A673 (cell line): ENCODE data around the gene PHEX. TPM values are rescaled to one million over a fixed set of nuclear protein-coding genes. Genes with fewer than 3 reads are reported as not detected.

Source experiments
- BruUV-seq: library from RNA; stranded (reverse); fragments of 400-500 nt; replicated peaks from 2 replicates; lab custom pipeline; 2021; lab: Mats Ljungman, UMichigan
- CTCF ChIA-PET: fragments of 300-600 bp; sonication (Branson Sonifier 250); formaldehyde crosslinking; loops from one replicate; lab custom pipeline; 2022; ENCODE audit warnings: antibody characterized with exemption; lab: Charles Lee
- POLR2A ChIA-PET: fragments of 300-600 bp; sonication (Branson Sonifier 250); formaldehyde crosslinking; loops from one replicate; lab custom pipeline; 2022; ENCODE audit warnings: antibody characterized with exemption; ENCODE audit not compliant: low non-redundant PET; lab: Charles Lee
- DNase-seq: peaks from one replicate; pipeline ENCODE4 v3.0.0-alpha.2; 2015; ENCODE audit warnings: low spot score
- H3K27ac ChIP-seq: fragments of 200-600 bp; sonication (generic); 2 replicates; pipeline ENCODE4 v1.5.1; 2016; ENCODE audit warnings: mixed run types, low read depth, mild to moderate bottlenecking, mixed read lengths, antibody characterized with exemption, low read length; ENCODE audit not compliant: poor library complexity, severe bottlenecking
- H3K27me3 ChIP-seq: fragments of 200-600 bp; sonication (generic); replicated peaks from 2 replicates; pipeline ENCODE4 v1.6.1; 2017; ENCODE audit warnings: mixed run types, low read depth, mild to moderate bottlenecking, mixed read lengths, antibody characterized with exemption, low read length; ENCODE audit not compliant: insufficient read depth, poor library complexity
- H3K36me3 ChIP-seq: fragments of 200-600 bp; sonication (generic); 2 replicates; pipeline ENCODE4 v1.6.1; 2016; ENCODE audit warnings: mixed run types, mild to moderate bottlenecking, mixed read lengths, antibody characterized with exemption, low read length; ENCODE audit not compliant: insufficient read depth, poor library complexity, severe bottlenecking
- H3K4me1 ChIP-seq: fragments of 200-600 bp; sonication (generic); 2 replicates; pipeline ENCODE4 v1.6.1; 2017; ENCODE audit warnings: mixed run types, mild to moderate bottlenecking, mixed read lengths, antibody characterized with exemption, low read length; ENCODE audit not compliant: insufficient read depth, poor library complexity, severe bottlenecking
- H3K4me3 ChIP-seq: fragments of 200-600 bp; sonication (generic); 2 replicates; pipeline ENCODE4 v1.5.1; 2016; ENCODE audit warnings: low read depth, mixed run types, mild to moderate bottlenecking, mixed read lengths, low read length; ENCODE audit not compliant: poor library complexity, severe bottlenecking
- H3K9me3 ChIP-seq: fragments of 200-600 bp; sonication (generic); 2 replicates; pipeline ENCODE4 v1.6.1; 2016; ENCODE audit warnings: mixed run types, low read depth, mild to moderate bottlenecking, mixed read lengths, antibody characterized with exemption, low read length; ENCODE audit not compliant: poor library complexity, severe bottlenecking
- CTCF ChIP-seq: fragments of 300-800, 200-600 bp; sonication (generic); conservative IDR thresholded peaks from 2 replicates; pipeline ENCODE4 v1.5.1; 2017; ENCODE audit warnings: low read depth, mild to moderate bottlenecking, antibody characterized with exemption, low read length, moderate library complexity, mixed read lengths
- EZH2 ChIP-seq: fragments of 200-600 bp; sonication (generic); IDR thresholded peaks from 2 replicates; pipeline ENCODE4 v1.6.1; 2017; ENCODE audit warnings: borderline replicate concordance, low read depth, mild to moderate bottlenecking, mixed read lengths, antibody characterized with exemption, low read length; ENCODE audit not compliant: poor library complexity, severe bottlenecking
- intact Hi-C: fragments of 100-400 bp; cut with micrococcal nuclease; formaldehyde crosslinking; loops from one replicate; pipeline ENCODE4 v1.10.0; 2022; ENCODE audit not compliant: unreplicated experiment
- total RNA-seq: library from RNA; stranded (reverse); gene quantifications from 2 replicates; pipeline ENCODE4 v1.2.3, GENCODE V29; 2021

The PHEX gene
- total RNA-seq, 1 experiment from 2014 or later = 0.43 TPM

DNA sequence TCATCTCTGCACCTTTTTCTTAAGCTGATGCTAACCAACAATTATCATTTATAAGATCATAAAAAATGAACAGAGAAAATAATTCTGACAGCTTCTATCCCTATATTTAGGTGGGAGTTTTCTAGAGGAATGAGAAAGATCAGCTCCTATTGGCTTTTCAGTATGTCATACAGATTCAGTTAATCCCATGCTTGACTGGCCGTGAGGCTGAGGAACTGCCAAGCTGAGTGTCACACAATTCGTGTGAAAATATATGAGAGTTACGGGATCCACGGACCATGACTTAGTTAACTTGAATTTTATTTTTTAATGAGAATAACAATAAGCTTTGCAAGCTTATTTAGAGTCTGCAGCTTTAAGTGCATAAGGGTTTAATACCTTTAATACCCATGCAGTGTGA lies 37.5 kb downstream of the PHEX start:
- CTCF ChIA-PET = no interaction called here
- Histone ChIP-seq H3K36me3 (no peaks in the 10 kb centered on the region), H3K4me3 (no peak overlapping the region), H3K4me1 (no peaks in the 10 kb centered on the region), H3K27me3 (no peaks in the 10 kb centered on the region), H3K27ac (no peak overlapping the region), H3K9me3 (no peaks in the 10 kb centered on the region)
- POLR2A ChIA-PET = no interaction called here
- TF ChIP-seq CTCF = no peak
- no peak for TF ChIP-seq EZH2
- intact Hi-C loops = no loop called here
- BruUV-seq = no TSS peak
- no peak for DNase-seq

GRCh38 chrX:22073928-22074327 lies 41.8 kb downstream of the PHEX start:
- POLR2A ChIA-PET = no interaction called here
- intact Hi-C loops = no loop called here
- TF ChIP-seq CTCF (no peak), EZH2 (no peak)

DNA sequence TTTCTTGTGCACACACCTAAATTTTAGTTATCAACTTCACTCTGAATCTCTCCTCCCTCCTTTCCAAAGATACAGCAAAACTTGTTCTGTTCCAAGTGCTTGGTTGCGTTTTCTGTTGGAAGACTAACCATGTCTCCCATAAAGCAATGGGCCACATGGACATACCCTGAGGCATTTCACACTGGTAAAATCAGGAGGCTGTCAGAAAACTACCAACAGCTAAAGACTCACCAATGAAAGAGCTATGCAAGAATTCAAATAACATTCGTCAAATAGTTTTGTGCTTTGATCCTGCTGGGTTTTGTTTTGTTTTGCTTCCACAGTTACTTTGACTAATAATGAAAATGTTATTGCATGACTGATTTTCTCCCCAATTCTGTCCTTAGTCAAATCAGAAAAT lies 46.0 kb downstream of the PHEX start:
- POLR2A ChIA-PET = no interaction called here
- TF ChIP-seq CTCF (no peak), EZH2 (no peak)
- intact Hi-C loops = no loop called here
- no peak overlapping the region for H3K27ac ChIP-seq
- no peaks in the 10 kb centered on the region for H3K36me3 ChIP-seq
- BruUV-seq = no TSS peak
- H3K9me3 ChIP-seq = no peaks in the 10 kb centered on the region
- CTCF ChIA-PET = no interaction called here
- H3K27me3 ChIP-seq = no peaks in the 10 kb centered on the region
- H3K4me3 ChIP-seq = no peak overlapping the region
- H3K4me1 ChIP-seq = no peaks in the 10 kb centered on the region
- DNase-seq = no peak

More at GRCh38 chrX:22073928-22074327, 41.8 kb downstream of the PHEX start:
- BruUV-seq = no TSS peak
- no peak for DNase-seq
- H3K27ac ChIP-seq = no peak overlapping the region
- no peaks in the 10 kb centered on the region for H3K4me1 ChIP-seq
- no peaks in the 10 kb centered on the region for H3K36me3 ChIP-seq
- no peak overlapping the region for H3K4me3 ChIP-seq
- H3K27me3 ChIP-seq = no peaks in the 10 kb centered on the region
- H3K9me3 ChIP-seq = no peaks in the 10 kb centered on the region
- CTCF ChIA-PET = no interaction called here
